Hypothalamus (tissue), 51 donors: ENCODE data around the gene ETNK1.
"Not testable (repeated sequence)": the region's sequence is repeated elsewhere in the genome, so short reads cannot be mapped to it uniquely, and the experiment has no call there.

Experiments used
- DNase-seq, 51 donors: peaks; one replicate each; lab custom pipeline; 2025; lab: John Stamatoyannopoulos, UW

The ETNK1 gene

DNA sequence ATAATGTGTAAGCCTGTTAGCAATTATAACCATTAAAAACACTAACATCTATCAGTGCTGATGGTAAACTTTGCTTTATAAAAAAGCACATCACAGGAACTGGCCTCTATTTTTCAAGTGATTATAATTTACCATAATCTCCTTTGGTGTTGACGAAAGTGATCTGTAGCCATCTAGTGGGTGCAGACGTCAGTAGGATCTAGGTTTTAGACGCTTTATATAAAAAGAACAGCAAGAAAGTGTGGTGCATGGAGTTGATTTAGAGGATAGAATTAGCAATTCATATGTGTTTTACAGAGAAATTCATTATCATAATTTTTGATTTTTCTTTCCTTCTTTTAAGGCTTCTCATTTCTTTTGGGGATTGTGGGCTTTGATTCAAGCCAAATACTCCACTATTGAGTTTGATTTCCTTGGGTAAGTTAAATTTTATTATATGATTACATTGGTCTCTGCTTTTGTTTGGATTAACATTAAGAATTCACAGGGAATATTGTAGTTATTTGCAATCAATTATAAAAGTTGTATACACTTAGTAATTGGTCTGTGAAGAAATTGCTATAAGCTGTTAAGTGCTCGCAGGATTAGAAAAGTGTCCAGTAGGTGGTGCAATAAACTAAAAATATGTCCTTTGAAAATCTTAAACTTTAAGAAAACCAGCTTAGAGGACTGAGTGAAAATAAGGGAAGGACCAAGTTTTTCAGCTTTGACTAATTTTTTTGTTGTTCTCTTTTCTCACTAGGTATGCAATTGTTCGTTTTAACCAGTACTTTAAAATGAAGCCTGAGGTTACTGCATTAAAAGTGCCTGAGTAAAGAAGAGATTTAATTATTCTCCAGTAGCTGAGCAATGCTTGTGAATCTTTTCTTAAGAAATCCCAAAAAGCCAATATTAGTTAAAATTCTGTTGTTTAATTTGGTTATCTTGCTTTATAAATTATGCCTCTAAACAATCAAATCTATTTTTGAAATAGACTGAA lies 59.5 kb downstream of the ETNK1 start:
- peak in 1 of 51 donors; percentile 11 for DNase-seq

DNA sequence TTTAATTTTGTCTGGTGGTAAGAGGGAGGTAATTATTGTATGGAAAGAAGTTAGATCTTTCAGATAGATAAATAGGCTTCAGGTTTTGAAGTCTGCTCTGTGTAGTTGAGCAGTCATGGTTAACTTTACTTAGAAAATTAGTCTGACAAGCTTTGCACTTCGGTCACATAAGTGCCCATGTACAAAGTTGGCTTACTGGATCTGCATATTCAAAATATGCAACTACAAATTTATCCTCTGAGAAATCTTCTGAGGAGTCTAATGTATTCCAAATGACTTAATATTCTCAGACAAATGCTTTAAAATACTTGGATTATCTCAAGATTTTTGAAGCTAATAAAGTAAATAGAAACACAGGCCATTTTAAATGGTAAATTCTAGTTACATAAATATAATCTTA lies 61.2 kb downstream of the ETNK1 start:
- DNase-seq, result no peak

DNA sequence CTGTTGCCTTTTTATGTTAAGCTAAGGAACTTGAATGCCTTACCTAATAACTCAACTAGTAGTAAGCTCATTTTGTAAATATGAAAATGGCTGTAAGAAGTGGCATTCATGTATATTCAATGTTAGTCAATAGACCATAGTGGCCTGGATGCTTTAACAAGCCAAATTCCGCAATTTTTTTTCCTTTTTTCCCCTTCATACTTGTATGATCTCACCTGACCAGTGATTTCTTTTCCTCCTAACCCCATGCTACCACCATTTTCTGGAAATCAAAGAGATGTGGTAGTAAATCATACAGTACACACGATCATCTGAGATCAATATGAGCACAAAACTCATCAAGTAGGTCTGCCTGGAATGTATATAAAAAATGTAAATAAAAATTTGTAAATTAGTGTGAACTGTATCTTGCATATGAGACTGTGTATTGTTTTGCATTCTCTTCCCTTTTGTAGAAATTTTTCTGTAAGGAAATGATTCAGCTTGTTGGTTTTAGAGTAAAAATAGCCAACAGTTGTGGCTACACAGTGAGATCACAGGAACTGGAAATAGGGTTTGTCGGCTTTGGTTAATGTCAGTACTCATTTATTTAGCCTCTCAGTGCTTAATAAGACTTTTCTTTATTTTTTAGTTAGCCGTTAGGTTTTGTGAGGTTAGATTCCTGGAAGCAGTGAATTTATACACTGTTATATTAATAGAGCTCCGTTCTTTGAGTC lies 62.5 kb downstream of the ETNK1 start:
- DNase-seq, result no peak

DNA sequence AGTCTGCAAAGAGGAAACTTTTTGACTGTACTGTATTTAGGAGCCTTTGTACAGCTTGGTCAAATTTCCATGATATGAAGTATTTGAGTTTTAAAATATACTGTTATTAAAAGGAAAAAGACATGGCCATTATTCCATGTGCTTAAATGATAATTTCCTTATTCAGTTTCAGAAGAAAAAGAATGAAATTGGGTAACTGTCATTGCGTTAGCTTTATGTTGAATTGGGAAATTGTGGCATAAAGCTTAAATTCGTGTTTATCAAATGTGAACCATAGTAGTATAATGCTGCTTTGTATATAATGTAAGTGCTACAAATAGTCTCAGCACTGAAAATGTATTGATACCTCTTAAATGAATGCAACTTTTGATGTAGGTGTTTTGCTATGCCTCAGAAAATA lies 64.9 kb downstream of the ETNK1 start:
- no peak for DNase-seq

DNA sequence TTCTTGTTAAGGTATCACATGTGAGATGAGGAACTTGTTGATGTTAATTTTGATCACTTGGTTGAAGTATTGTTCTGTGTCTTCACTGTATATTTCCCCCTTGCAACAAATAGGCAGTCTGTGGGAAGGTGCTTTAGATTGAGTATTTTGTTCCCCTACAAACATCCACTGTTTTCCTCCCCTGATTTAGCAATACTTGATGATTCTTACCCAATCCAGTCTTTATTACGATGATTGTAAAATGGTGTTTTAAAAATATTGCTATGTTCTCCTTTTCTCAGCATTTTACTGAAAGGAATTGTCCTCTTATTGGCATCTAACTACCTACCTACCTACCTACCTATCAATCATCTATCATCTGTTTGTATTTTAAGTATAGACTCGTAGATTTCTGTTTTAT lies 66.3 kb downstream of the ETNK1 start:
- DNase-seq, result no peak

DNA sequence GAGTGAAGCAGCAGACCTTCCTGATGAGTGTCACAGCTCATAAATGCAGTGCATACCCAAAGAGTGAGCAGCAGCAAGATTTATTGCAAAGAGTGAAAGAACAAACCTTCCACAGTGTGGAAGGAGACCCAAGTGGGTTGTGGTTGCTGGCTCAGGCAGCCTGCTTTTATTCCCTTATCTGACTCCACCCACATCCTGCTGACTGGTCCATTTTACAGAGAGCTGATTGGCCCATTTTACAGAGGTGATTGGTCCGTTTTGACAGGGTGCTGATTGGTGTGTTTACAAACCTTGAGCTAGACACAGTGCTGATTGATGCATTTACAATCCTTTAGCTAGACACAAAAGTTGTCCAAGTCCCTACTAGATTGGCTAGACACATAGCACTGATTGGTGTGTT lies 67.5 kb downstream of the ETNK1 start:
- DNase-seq, result not testable (repeated sequence)

DNA sequence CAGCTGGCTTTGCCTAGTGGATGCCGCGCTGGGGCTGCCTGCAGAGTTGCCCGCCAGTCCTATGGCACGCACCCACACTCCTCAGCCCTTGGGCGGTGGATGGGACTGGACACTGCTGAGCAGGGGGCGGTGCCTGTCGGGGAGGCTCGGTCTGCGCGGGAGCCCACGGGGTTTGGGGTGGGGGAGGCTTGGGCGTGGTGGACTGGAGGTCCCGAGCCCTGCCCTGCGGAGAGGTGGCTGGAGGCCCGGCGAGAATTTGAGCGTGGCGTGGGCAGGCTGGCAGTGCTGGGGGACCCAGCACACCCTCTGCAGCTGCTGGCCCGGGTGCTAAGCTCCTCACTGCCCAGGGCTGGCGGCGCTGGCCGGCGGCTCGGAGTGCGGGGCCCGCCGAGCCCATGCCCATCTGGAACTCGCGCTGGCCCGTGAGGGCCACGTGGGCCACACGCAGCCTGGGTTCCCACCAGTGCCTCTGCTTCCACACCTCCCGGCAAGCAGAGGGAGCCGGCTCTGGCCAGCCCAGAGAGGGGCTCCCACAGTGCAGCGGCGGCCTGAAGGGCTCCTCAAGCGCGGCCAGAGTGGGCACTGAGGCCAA lies 68.1 kb downstream of the ETNK1 start:
- DNase-seq, result no peak

DNA sequence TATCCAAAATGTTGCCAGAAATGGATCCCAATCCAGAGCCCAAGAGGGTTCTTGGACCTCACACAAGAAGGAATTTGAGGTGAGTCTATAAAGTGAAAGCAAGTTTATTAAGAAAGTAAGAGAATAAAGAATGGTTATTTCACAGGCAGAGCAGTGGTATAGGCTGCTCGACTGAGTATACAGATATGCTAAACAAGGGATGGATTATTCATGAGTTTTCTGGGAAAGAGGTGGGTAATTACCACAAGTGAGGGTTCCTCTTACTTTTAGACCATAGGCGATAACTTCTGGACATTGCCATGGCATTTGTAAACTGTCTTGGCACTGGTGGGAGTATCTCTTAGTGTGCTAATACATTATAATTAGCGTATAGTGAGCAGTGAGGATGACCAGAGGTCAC lies 73.6 kb downstream of the ETNK1 start:
- no peak for DNase-seq

DNA sequence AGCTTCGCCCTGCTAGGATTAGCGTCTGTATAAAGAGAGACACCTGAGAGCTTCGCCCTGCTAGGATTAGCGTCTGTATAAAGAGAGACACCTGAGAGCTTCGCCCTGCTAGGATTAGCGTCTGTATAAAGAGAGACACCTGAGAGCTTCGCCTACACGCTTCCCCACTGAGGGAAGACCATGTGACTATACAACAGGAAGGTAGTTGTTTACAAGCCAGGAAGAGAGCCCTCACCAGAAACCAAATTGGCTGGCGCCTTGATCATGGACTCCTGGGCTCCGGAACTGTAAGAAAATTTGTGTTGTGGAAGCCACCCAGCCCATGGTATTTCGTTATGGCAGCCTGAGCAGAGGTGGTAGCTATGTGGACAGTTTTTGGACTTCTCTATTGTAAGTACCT lies 74.7 kb downstream of the ETNK1 start:
- not testable (repeated sequence) for DNase-seq

DNA sequence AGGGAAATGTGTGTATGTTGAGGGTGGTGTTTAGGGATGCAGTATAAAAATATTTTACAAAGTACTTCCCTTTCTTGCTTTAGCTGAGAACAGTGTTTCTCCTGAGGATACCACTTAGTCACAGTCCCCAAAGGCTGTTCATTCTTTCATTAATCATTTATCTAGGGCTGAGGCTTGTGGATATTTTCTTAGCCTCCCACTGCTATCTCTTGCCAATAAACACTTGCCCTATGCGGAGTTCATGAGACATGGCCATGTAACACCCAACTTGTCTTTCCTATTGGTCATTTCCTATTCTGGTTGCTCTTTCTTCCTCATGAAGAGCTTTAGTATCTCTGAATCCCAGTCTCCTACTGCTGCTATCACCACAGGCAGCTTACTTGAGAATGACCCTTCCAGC lies 75.1 kb downstream of the ETNK1 start:
- no peak for DNase-seq

DNA sequence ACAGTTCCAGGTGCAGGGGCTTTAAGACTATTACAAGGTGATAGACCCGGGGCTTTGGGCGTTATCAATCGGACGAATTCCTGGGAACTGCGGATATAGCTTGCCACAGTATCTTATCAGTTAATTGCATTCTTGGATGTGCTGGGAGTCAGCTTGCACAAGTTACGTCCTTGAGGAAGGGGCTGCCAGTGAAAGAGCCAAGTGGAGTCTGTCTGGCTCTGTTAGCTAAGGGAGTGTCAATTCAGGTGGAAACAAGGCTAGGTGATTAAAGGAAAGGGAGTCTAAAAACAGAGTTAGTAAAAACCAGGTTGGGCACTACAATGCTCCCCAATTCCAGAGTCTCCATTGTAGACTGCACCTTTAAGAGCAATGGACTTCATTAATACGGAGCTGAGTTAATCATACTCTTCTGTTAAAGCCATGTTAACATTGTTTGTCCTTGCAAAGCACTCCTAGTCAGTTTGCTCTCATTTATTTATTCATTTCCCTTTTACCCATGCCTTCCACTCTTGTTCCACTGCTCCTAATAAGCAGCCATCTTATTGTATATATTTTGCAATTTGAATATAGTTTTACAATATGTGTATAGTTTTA lies 76.3 kb downstream of the ETNK1 start:
- DNase-seq, result not testable (repeated sequence)

DNA sequence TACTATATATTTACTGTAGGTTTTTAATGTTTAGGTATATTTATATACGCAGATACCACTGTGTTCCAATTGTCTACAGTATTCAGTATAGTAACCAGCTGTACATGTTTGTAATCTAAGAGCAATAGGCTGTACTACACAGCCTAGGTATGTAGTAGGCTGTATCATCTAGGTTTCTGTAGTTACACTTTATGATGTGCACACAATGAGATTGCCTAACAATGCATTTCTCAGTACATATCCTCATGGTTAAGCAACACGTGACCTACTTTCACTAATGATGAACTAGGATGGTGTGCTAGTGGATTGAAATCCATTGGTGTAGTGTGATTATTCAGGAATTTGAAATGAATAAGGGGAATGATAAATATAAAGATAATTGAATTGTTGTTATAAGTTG lies 77.7 kb downstream of the ETNK1 start:
- no peak for DNase-seq

DNA sequence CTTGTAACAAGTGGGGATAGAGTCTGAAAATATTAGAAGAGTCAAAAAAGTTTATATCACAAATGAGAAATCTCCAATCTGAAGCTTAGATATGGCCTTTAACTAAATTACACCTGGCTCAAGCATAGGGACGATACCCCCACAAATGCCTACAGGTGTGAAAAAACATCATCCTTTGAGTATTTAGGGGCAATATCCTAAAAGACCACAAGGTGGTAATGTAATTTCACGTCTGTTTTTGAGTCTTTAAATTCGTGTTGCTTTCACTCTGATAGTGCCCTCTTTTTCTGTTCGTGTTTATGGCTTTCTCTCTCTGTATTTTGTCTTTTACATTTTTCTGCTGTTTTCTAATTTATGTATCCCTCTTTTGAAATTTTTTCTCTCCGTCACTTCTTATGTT lies 84.3 kb downstream of the ETNK1 start:
- DNase-seq, result no peak

DNA sequence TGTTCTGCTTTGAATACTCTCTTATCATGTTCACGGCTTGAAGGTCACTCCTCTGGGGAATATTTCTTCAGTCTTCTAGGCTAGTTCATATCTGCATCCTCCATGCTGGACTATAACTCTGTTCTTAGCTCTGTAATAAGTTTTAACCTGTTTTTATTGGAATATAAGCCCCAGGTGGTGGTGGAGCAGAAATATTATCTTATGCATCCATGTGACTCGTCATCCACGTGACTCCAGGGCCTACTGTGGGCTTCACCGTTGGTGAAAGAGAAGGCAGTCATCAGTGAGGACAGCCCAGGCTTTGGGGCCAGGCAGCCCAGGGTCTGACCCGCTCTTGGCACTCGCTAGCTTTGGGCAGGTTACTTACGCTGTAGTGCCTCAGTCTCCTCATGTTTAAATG lies 87.1 kb downstream of the ETNK1 start:
- no peak for DNase-seq

DNA sequence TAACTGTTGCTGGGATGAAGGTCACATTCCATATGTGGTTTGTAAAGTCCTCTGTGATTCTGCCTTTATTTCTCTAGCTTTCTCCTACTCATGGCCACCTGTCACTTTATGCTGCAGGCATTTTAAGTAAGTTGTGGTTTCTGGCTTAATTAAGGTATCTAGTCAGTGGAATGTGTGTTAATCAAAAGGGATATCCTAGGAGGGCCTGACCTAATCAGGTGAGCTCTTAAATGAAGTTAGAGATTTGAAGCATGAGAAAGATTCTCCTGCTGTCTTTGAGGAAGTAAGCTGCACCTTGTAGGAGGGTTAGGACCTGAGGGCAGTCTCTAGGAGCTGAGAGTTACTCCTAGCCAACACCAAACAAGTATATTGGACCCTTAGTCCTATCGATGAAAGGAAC lies 90.3 kb downstream of the ETNK1 start:
- no peak for DNase-seq

DNA sequence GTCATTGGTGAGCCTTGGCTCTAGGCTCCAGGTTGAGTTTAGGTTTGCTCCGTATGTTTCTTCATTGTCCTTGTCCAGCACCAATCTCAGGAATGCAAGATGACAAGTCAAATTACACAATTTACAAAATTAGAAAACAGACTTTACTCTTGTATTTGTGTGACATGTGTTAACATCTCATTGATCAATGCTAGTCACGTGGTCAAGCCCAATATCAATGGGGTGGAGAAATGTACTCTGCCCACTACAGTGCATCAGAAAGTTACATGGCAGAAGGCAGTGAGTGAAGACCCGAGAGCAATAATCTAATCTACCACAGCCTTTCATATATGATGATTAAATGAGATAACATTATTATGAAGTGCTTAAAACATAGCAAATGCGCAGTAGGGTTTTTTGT lies 94.8 kb downstream of the ETNK1 start:
- no peak for DNase-seq

DNA sequence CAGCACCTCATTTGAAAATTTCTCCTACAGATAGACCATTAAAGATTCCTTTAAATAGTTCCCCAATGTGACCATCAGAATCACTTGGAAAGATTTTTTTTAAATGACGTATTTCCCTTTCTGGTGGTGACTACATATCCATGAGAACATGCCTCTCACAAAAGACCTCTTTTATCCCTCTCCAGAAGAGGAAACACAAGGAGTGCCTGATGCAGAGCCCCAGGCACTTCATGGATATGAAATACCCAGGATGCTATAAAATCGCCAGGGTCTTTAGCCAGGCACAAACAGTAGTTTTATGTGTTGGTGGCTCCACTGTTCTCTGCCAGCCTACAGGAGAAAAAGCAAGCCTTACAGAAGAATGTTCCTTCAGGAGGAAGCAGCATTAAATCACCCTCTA lies 97.1 kb downstream of the ETNK1 start:
- no peak for DNase-seq

DNA sequence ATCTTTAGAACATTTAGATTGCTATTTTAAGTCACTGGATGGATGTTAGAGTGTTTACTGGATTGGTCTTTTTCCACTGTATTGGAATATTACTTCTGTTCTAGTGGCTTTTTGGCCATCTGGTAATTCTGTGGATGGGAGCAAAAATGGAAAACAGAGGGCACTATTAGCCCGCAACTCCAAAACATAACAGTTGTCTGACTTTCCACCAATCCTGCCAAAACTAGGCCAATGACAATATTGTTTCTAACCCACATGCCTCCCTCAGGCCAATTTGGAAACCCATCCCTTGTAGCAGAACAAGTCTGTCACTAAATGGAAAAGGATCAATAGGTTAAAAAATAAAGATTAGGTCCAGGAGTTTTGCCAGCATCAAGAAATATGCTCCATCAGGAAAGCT lies 97.8 kb downstream of the ETNK1 start:
- no peak for DNase-seq

DNA sequence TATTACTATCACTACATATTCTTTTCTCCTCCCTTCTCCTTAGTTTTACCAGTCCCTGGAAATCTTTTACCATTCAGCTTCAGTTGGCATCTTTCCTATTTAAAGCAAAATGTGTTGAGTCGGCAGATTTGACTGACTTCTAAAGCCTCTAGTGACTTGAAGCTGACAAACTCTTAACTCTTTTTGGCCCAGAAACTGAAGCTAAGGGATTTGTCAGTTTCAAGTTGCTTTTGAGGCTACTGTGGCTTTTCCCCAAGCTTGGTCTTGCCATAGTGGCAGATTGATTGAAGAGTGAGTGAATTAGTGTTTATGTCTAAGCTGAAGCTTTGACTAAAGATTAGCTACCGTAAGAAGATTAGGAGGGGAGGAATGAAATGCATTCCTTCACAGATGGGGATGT lies 104.0 kb downstream of the ETNK1 start:
- no peak for DNase-seq

DNA sequence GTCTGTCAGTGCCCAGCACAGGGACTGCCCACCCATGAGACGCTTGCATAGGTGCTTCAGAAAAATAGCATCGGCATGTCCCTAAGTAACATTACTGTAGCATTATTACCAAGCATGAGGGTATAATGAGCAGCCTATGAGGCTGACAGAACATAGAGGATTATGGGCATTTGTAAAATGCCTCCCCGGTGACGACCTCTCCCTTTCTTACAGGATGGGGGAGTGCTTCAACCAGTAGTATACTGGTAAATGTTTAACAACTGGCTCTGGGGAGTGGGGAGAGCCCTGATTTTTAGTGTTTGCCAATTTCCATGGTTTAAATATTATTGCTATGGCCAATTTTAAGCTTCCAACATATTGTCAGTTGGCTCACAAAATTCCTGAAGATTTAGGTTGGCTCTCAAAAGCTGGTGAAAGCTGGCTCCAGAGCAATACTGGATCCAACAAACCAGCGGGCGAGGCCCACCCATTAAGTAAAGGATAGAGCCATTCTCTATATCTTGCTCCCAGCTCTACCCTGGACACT lies 104.5 kb downstream of the ETNK1 start:
- no peak for DNase-seq

DNA sequence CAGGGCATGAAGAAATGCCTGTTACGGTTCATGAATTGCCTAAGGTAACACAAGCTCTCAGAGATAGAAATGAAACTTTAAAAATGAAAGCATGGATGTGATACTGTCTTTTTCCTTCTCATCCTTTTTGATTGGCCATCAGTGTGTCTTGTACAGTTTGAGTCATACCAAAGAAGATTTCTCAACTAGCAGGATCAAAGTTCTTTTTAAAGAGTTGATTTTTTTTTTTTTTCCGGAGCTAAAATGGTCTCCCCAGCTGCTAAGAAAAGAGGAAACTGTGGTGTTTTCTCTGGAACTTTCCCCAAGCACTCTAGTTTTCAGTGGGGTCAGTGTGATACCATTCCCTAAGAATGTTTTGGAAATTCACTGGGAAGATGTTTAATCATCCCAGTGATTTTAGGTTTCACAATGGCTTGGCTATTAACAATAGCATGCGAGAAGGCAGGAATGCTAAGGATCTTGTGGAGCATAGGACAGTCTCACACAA lies 105.0 kb downstream of the ETNK1 start:
- DNase-seq, result no peak
